MCF 10A (cell line): ENCODE data around the gene TUBB3. TPM values are rescaled to one million over a fixed set of nuclear protein-coding genes. Genes with fewer than 3 reads are reported as not detected.

Source experiments
- BruUV-seq: library from RNA; stranded (reverse); fragments of 400-500 nt; replicated peaks from 2 replicates; lab custom pipeline; 2021; lab: Mats Ljungman, UMichigan
- CTCF ChIA-PET: fragments of 300-600 bp; sonication (Branson Sonifier 250); formaldehyde crosslinking; extraction: SDS; loops from one replicate; lab custom pipeline; 2021; ENCODE audit warnings: antibody characterized with exemption, inconsistent platforms; lab: Yijun Ruan, JAX
- POLR2A ChIA-PET: fragments of 300-600, 350-650 bp; sonication (Branson Sonifier 250); formaldehyde crosslinking; extraction: SDS; loops from one replicate; lab custom pipeline; 2020; ENCODE audit warnings: antibody characterized with exemption, inconsistent platforms; lab: Yijun Ruan, JAX
- DNase-seq: peaks from one replicate; pipeline ENCODE4 v3.0.0-alpha.2; 2018; ENCODE audit not compliant: unreplicated experiment
- H3K27ac Mint-ChIP-seq: one replicate; pipeline ENCODE4 v1.8.0; 2022; ENCODE audit warnings: mild to moderate bottlenecking, low read depth, mixed read lengths; ENCODE audit not compliant: unreplicated experiment
- H3K27me3 Mint-ChIP-seq: one replicate; pipeline ENCODE4 v1.8.0; 2022; ENCODE audit warnings: mixed read lengths; ENCODE audit not compliant: insufficient read depth, unreplicated experiment
- H3K36me3 Mint-ChIP-seq: one replicate; pipeline ENCODE4 v1.8.0; 2022; ENCODE audit warnings: mild to moderate bottlenecking, moderate library complexity, mixed read lengths; ENCODE audit not compliant: insufficient read depth, unreplicated experiment
- H3K4me1 Mint-ChIP-seq: one replicate; pipeline ENCODE4 v1.8.0; 2022; ENCODE audit warnings: mixed read lengths; ENCODE audit not compliant: insufficient read depth, unreplicated experiment
- H3K4me3 Mint-ChIP-seq: one replicate; pipeline ENCODE4 v1.8.0; 2022; ENCODE audit warnings: mild to moderate bottlenecking, moderate library complexity, mixed read lengths; ENCODE audit not compliant: unreplicated experiment
- H3K9me3 Mint-ChIP-seq: one replicate; pipeline ENCODE4 v1.8.0; 2022; ENCODE audit warnings: mixed read lengths; ENCODE audit not compliant: unreplicated experiment
- CTCF ChIP-seq: fragments of 200-600 bp; IDR thresholded peaks from one replicate; pipeline ENCODE4 v1.8.0; 2022; ENCODE audit warnings: antibody characterized with exemption, mild to moderate bottlenecking; ENCODE audit not compliant: unreplicated experiment
- intact Hi-C: fragments of 100-400 bp; cut with micrococcal nuclease; formaldehyde crosslinking; loops from 2 replicates; pipeline ENCODE4 v1.14.1; 2022
- total RNA-seq: library from RNA; stranded (reverse); gene quantifications from 2 replicates; pipeline ENCODE4 v1.2.3, GENCODE V29; 2022

The TUBB3 gene
- total RNA-seq, 1 experiment from 2014 or later = 23.0 TPM

- Mint-ChIP-seq H3K27me3 (no peaks in the 10 kb centered on the region), H3K36me3 (peaks cover 66% of the 10 kb centered on the region), H3K4me3 (no peak overlapping the region), H3K27ac (no peak overlapping the region), H3K4me1 (no peaks in the 10 kb centered on the region), H3K9me3 (no peaks in the 10 kb centered on the region)
- no peak for TF ChIP-seq CTCF
- DNase-seq = no peak
- CTCF ChIA-PET = interaction anchor here (1.0 kb wide), 1 partner anchor 42 kb away, joined by 3 read pairs; no protein-coding TSS in a partner anchor
- POLR2A ChIA-PET = interaction anchor here (0.8 kb wide), 1 partner anchor 30 kb away, joined by 3 read pairs; the partner anchor contains the start of gene TCF25
- intact Hi-C loops = no loop called here
- BruUV-seq = no TSS peak
Measured at GRCh38 chr16:89902980-89903379, 20.2 kb upstream of the TUBB3 start.

GRCh38 chr16:89903908-89904515 lies 19.1 kb upstream of the TUBB3 start:
- H3K27ac Mint-ChIP-seq = no peak overlapping the region
- no peaks in the 10 kb centered on the region for H3K4me1 Mint-ChIP-seq
- POLR2A ChIA-PET = interaction anchor here (1.1 kb wide), 1 partner anchor 18 kb away, joined by 4 read pairs; no protein-coding TSS in a partner anchor
- H3K9me3 Mint-ChIP-seq = no peaks in the 10 kb centered on the region
- no peak for DNase-seq
- TF ChIP-seq CTCF = no peak
- H3K4me3 Mint-ChIP-seq = no peak overlapping the region
- intact Hi-C loops = no loop called here
- no peaks in the 10 kb centered on the region for H3K27me3 Mint-ChIP-seq
- BruUV-seq = no TSS peak
- CTCF ChIA-PET = no interaction called here
- peaks cover 71% of the 10 kb centered on the region for H3K36me3 Mint-ChIP-seq

DNA sequence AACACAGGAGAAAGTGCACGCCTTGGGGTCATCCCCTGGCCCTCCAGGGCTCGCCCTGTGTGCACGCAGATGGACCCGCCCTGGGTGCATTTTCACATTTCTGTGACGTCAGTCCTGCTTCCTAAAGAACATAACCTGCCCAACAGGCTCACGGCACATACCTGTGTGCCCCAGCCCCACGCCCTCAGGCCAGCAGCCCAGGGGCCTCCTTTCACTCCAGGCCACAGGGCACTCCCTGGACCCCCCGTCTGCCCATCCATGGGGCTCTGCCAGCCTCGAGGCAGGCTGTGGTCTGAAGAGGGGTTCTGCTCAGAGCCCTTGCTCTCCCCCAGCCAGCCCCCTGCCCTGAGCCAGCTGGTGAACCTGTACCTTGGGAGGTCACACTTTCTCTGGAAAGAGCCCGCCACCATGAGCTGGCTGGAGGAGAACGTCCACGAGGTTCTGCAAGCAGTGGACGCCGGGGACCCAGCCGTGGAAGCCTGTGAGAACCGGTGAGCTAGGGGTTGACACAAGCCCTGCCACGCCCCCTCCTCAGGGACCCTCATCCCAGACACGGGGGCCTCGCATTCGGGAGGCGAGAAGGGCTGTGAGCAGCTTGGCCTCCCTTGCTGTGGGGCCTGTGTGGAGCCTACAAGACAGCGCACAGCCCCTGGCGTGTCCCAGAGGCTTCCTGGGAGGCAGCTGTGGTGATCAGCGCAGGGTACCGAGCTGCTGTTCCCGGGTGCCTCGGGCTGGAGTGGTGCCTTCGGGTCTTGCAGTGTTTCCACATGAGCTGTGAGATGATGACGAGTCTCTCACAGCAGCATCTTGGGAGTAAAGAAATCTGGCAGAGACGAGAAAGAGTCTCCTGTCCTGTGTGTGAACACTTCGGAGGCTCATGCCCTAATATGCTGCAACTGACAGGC lies 18.3 kb upstream of the TUBB3 start:
- Mint-ChIP-seq H3K27me3 (no peaks in the 10 kb centered on the region), H3K4me3 (no peak overlapping the region), H3K27ac (no peak overlapping the region), H3K36me3 (peaks cover 71% of the 10 kb centered on the region), H3K4me1 (no peaks in the 10 kb centered on the region), H3K9me3 (no peaks in the 10 kb centered on the region)
- DNase-seq = no peak
- TF ChIP-seq CTCF = no peak
- no TSS peak for BruUV-seq
- ChIA-PET CTCF (no interaction called here), POLR2A (interaction anchor here (0.8 to 1.1 kb wide), 2 partner anchors 17 to 32 kb away, joined by 4 to 6 read pairs; partner anchors contain the start of gene TCF25)
- intact Hi-C loops = no loop called here
